T-cell (primary cell): ENCODE results near the gene ITGA4. TPM values are rescaled to one million over a fixed set of nuclear protein-coding genes. Genes with fewer than 3 reads are reported as not detected.

Source experiments
- total RNA-seq, 35 experiments: library from RNA in 6 of 35; stranded (reverse) in 6 of 35; fragments of 120-200 nt in 1 of 35; gene quantifications; one replicate each; pipeline versions ENCODE4 v1.2.1 to v1.2.4 and lab custom pipeline; 2013 to 2026

The ITGA4 gene
- total RNA-seq, 5 donors from 2014 or later (not counting 1 experiment from before 2014, with no cell fraction given) = 150 to 318 (median 255) TPM

Other genes with a start within 250 kb of the ITGA4 start
- under 1 TPM in 1 of 5 donors, not detected in 4; 0.06 TPM for gene CERKL, start 199.7 kb downstream of the ITGA4 start, total RNA-seq
- not detected for gene NEUROD1, start 223.1 kb downstream of the ITGA4 start, total RNA-seq